Measurements from ENCODE around the gene LIN54. TPM values are rescaled to one million over a fixed set of nuclear protein-coding genes. Genes with fewer than 3 reads are reported as not detected.
A peak's percentile ranks its signal among the peaks of the same experiment; 100 is the strongest.

The LIN54 gene
- total and polyA plus RNA-seq, 2 of the 13 experiments (the other 11 are each of a cell fraction or from before 2014, with no cell fraction given) = 25.2 to 32.9 TPM

DNA sequence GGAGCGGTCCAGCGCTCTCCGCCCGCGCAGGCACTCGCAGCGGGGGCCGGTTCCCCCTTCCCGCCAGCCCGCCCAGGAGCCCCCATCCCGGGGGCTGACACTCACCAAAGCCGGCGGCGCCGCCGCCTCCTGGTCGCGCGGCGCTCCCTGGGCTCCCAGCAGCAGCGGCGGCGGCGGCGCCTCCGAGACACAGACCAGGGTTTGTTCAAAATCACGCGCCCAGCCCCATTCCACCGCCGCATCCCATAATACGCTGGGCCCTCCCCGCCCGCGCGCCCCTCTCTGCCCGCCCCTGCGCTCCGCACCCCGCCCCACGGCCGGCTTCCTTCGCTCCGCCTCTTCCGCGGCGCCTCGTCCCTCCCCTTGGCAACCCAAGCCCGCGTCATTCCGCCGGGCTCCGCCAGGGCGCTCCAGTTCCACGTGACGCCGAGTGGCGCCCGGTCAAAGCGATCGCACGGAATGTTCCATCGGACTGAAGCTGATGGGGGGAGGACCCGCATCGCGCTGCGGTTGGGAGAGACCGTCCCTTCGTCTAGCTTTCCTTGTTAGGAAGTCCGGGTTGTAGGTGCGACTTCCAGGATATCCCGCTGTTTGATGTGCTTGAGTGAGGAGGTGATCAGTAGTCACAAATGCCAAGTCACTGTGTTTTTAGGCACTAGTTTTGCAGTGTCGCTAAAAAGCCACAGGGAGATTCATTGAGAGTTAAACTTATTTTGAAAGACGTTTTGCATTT, 2.2 kb upstream of the LIN54 start (continued):
- TF ChIP-seq KDM2A (CRISPR knock-in tag; IDR thresholded peaks at IDR 0.05; ENCODE audit: borderline replicate concordance, low read depth) (peak; percentile 95), ZFP36 (IDR thresholded peaks at IDR 0.05; ENCODE audit: borderline replicate concordance, low read depth, low read length, partially characterized antibody) (no peak), MED1 (CRISPR knock-in tag; IDR thresholded peaks at IDR 0.05) (peak; percentile 87), BCL6 (CRISPR knock-in tag; IDR thresholded peaks at IDR 0.05) (peak; percentile 83), ZNF761 (CRISPR knock-in tag; conservative IDR thresholded peaks at IDR 0.05) (no peak), ZNF256 (CRISPR knock-in tag; conservative IDR thresholded peaks at IDR 0.05) (no peak), GATA4 (IDR thresholded peaks at IDR 0.05; ENCODE audit: borderline replicate concordance, low read depth) (no peak), ZNF496 (CRISPR knock-in tag; IDR thresholded peaks at IDR 0.05; ENCODE audit: insufficient replicate concordance) (no peak), ZNF776 (CRISPR knock-in tag; IDR thresholded peaks at IDR 0.05) (no peak), JUN (CRISPR knock-in tag; IDR thresholded peaks at IDR 0.05) (0 out of 2 replicates have a peak, but pooled peaks have one; percentile 44), ZKSCAN8 (CRISPR knock-in tag; IDR thresholded peaks at IDR 0.05; ENCODE audit: borderline replicate concordance) (peak; percentile 74; the same call in 1 of the 2 replicates), THYN1 (CRISPR knock-in tag; IDR thresholded peaks at IDR 0.05; ENCODE audit: borderline replicate concordance, low read depth) (no peak), TSC22D2 (CRISPR knock-in tag; IDR thresholded peaks at IDR 0.05; ENCODE audit: borderline replicate concordance) (no peak), HNRNPL (IDR thresholded peaks at IDR 0.05; ENCODE audit: low read depth, low read length) (no peak), ONECUT2 (CRISPR knock-in tag; IDR thresholded peaks at IDR 0.05) (0 out of 2 replicates have a peak, but pooled peaks have one; percentile 44), BRD4 (CRISPR knock-in tag; IDR thresholded peaks at IDR 0.05) (0 out of 2 replicates have a peak, but pooled peaks have one; percentile 62), ZNF740 (CRISPR knock-in tag; IDR thresholded peaks at IDR 0.05) (peak; percentile 55; the same call in 1 of the 2 replicates)
- TF ChIP-seq, protein P1, sequence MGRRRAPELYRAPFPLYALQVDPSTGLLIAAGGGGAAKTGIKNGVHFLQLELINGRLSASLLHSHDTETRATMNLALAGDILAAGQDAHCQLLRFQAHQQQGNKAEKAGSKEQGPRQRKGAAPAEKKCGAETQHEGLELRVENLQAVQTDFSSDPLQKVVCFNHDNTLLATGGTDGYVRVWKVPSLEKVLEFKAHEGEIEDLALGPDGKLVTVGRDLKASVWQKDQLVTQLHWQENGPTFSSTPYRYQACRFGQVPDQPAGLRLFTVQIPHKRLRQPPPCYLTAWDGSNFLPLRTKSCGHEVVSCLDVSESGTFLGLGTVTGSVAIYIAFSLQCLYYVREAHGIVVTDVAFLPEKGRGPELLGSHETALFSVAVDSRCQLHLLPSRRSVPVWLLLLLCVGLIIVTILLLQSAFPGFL (CRISPR knock-in tag; IDR thresholded peaks at IDR 0.05) = no peak
- TF ChIP-seq, protein P2, sequence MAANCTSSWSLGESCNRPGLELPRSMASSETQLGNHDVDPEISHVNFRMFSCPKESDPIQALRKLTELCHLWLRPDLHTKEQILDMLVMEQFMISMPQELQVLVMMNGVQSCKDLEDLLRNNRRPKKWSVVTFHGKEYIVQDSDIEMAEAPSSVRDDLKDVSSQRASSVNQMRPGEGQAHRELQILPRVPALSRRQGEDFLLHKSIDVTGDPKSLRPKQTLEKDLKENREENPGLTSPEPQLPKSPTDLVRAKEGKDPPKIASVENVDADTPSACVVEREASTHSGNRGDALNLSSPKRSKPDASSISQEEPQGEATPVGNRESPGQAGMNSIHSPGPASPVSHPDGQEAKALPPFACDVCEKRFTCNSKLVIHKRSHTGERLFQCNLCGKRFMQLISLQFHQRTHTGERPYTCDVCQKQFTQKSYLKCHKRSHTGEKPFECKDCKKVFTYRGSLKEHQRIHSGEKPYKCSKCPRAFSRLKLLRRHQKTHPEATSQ (CRISPR knock-in tag; IDR thresholded peaks at IDR 0.05; ENCODE audit: borderline replicate concordance) = peak; percentile 58; the same call in 1 of the 2 replicates
- TF ChIP-seq, protein P3, sequence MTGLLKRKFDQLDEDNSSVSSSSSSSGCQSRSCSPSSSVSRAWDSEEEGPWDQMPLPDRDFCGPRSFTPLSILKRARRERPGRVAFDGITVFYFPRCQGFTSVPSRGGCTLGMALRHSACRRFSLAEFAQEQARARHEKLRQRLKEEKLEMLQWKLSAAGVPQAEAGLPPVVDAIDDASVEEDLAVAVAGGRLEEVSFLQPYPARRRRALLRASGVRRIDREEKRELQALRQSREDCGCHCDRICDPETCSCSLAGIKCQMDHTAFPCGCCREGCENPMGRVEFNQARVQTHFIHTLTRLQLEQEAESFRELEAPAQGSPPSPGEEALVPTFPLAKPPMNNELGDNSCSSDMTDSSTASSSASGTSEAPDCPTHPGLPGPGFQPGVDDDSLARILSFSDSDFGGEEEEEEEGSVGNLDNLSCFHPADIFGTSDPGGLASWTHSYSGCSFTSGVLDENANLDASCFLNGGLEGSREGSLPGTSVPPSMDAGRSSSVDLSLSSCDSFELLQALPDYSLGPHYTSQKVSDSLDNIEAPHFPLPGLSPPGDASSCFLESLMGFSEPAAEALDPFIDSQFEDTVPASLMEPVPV (CRISPR knock-in tag; IDR thresholded peaks at IDR 0.05) = no peak; the same call in 1 of the 2 replicates
- TF ChIP-seq, protein P4, sequence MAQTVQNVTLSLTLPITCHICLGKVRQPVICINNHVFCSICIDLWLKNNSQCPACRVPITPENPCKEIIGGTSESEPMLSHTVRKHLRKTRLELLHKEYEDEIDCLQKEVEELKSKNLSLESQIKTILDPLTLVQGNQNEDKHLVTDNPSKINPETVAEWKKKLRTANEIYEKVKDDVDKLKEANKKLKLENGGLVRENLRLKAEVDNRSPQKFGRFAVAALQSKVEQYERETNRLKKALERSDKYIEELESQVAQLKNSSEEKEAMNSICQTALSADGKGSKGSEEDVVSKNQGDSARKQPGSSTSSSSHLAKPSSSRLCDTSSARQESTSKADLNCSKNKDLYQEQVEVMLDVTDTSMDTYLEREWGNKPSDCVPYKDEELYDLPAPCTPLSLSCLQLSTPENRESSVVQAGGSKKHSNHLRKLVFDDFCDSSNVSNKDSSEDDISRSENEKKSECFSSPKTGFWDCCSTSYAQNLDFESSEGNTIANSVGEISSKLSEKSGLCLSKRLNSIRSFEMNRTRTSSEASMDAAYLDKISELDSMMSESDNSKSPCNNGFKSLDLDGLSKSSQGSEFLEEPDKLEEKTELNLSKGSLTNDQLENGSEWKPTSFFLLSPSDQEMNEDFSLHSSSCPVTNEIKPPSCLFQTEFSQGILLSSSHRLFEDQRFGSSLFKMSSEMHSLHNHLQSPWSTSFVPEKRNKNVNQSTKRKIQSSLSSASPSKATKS (CRISPR knock-in tag; IDR thresholded peaks at IDR 0.05) = no peak
- TF ChIP-seq, protein P5, sequence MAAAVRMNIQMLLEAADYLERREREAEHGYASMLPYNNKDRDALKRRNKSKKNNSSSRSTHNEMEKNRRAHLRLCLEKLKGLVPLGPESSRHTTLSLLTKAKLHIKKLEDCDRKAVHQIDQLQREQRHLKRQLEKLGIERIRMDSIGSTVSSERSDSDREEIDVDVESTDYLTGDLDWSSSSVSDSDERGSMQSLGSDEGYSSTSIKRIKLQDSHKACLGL (CRISPR knock-in tag; IDR thresholded peaks at IDR 0.05) = no peak
